Renal pelvis (tissue), 4 donors: ENCODE results near the gene KIAA0825. TPM values are rescaled to one million over a fixed set of nuclear protein-coding genes. Genes with fewer than 3 reads are reported as not detected.

Source experiments
- DNase-seq: peaks from one replicate; pipeline ENCODE4 v3.0.0-alpha.2; 2013
- polyA plus RNA-seq, 3 donors: library from polyadenylated mRNA; unstranded; fragments of 120-200 nt; gene quantifications; one replicate each; pipeline ENCODE4 v1.2.1, GENCODE V29; 2013; ENCODE audit not compliant: insufficient read length in 3 of 3

KIAA0825 gene
- polyA plus RNA-seq, 3 donors, result 3.6 to 4.6 (median 3.7) TPM

DNA sequence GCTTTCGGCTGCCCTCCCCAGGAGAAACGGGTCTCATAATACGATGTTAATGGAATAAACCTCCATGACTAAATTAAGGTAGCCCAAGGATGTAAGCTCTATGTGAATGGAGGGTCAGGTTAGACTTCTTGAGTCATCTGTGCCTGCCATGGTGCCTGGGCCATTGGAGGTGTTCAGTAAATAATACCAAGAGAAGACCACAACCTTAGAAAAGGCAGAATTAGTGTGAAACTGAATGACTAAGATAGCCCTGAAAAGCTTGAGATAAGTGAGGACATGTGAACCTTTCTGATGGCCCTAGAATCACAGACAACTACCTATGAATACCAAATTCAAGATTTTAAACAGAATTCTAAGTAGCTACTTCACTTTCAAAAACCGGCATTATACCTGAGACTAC, 160.6 kb downstream of the KIAA0825 start:
- no peak for DNase-seq

DNA sequence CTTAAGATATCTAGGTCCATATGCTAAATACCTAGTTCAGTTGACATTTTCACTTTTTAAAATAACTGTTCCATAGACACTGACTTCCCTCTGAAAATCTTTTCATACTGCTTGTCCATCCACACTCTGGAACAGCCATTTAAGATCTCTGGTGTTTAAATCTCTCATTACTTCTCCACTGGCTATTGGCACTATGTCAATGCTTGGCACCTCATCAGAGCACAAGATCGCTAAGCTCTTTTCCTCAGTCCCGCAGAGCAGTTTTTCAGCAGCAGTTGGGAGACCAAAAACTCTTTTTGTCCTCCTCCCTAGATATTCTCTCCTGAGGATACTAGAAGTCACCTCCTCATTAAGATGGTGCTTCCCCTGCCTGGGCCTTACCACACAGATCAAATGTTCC, 172.7 kb downstream of the KIAA0825 start:
- no peak for DNase-seq

GRCh38 chr5:94442991-94443390, 175.4 kb downstream of the KIAA0825 start:
- no peak for DNase-seq

GRCh38 chr5:94442076-94442475, 176.3 kb downstream of the KIAA0825 start:
- DNase-seq, result no peak

GRCh38 chr5:94440015-94440414, 178.4 kb downstream of the KIAA0825 start:
- DNase-seq, result no peak

- no peak for DNase-seq
These were observed 184.8 kb downstream of the KIAA0825 start for GRCh38 chr5:94433397-94434163.

- no peak for DNase-seq
These were observed 185.9 kb downstream of the KIAA0825 start for GRCh38 chr5:94432499-94432898.

- DNase-seq, result no peak
These were observed 186.7 kb downstream of the KIAA0825 start for GRCh38 chr5:94431696-94432095.

DNA sequence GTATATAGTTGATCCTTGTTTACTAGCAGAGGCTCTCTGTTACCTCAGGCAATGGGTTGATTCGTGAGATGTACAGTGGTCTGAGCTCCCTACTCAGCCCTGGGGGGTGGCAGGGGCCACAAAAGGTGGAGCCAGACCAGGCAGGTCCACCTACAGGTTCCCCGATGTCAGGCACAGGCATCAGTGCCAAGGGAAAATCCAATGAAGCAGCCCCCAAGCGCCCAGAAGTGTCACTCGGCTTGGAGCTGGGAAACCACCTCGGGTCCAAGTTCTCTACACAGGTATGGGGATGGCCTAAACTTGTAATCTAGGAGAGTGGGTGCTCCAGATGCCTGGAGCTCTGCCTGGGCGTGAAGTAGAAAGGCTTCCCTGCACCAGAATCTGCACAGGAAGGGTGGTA, 188.8 kb downstream of the KIAA0825 start:
- DNase-seq, result no peak

GRCh38 chr5:94425396-94425795, 193.0 kb downstream of the KIAA0825 start:
- no peak for DNase-seq

DNA sequence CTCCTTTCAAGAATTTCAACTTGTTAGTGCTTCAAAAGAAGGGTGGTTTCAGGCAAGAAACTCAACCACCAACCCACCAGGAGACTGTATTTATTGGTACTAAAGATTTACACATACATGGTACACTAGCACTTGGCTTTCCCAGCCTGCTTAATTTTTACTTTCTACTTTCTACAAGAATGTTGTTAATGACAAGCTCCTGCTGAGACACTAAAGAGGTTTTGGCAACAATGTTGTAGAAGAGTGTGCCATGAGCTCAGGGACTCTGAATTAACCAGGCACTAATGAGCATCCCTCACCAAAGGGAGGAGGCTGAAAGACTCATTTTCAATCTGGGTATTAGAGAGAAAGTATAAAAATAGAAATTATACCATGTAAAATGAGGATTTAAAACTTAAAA, 195.0 kb downstream of the KIAA0825 start:
- DNase-seq, result no peak

- no peak for DNase-seq
These were observed 195.6 kb downstream of the KIAA0825 start for GRCh38 chr5:94422812-94423211.

DNA sequence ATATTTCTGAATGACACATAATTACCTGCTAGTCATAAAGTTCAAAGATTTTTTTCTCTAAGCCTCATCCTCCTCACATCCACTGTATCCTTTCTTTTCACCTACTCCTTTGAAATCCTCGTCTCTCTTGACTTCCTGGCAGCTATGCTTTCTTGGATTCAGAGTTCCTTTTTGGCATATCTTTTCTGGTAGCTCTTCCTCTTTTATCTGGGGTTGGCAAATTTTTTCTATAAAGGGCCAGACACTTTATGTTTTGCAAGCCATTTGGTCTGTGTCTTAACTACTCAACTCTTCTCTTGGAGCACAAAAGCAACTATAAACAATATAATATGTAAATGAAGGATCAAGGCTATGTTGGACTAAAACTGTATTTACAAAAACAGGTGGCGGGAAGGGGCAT, 197.5 kb downstream of the KIAA0825 start:
- DNase-seq, result no peak

DNA sequence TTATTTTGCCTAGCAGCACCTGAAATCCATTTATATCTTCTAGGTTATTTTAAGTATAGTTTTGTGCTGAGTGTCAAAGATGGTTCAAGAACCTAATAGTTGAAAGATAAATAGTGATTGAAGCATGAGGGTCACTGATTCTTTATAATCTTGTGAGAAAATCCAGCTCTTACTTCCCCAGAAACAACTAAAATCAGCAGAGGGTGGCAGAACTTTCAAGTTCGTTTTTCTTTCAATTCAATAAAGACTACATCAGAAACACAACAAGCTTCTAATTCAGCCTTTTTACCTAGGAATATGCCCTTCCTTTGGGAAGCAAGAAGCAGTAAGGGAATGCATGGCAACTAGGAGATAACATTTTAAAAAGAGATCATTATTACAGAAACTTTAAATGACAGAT, 202.6 kb downstream of the KIAA0825 start:
- DNase-seq, result no peak

DNA sequence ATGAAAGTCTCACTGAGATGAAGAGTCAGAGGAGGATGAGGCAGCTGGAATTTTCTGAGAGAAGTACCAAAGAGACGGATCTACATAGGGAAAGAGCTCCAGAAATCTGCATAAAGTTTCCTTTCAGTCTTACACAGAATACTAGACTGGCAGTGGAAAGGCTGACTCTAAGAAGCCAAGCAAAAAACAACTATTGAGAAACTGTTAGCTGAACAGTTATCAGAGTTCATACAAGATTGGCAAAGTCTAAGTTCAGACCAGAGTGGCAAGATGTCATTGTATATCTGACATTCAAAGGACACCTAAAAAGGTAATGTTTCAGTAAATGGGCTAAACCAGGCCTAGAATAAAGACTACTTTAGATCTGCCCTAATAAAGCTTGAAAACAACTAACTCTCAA, 209.0 kb downstream of the KIAA0825 start:
- DNase-seq, result no peak

- DNase-seq, result no peak
These were observed 211.4 kb downstream of the KIAA0825 start for GRCh38 chr5:94407023-94407422.

DNA sequence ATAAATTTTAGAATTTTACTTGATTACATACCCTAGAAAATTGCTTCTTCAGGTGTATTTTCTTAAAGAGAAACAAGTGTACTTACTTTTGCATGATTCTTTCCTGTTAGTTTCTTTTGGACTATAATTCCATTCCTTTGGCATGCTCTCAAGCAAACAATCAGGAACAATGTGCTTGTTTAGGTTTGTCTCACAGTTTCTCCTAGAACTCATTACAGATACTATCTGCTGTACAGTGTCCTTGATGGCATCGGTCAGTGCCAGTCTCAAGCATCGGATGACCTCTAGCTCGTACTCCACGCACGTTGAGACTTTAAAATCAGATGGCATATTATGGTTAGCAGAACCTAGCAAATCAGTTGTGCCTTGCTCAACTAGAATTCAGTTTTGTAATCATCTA, 214.9 kb downstream of the KIAA0825 start:
- DNase-seq, result no peak

DNA sequence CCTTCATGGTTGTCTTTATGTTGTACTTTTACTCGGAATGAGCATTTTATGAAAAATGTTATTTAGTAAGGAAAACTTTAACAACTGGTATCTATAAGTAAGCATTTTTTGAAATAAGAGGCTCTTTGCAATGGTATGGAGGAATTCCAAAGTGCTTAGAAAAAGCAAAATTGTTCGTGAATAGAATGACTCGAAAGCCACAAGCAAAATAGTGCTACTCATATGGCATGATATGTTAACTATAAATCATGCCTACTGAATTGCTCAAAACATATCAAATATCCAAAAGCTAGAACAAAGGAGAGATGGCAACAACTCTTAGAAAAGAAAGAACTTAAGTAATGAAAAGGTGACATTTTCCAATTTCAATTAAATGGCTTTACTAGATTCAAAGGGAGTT, 216.3 kb downstream of the KIAA0825 start:
- DNase-seq, result no peak

DNA sequence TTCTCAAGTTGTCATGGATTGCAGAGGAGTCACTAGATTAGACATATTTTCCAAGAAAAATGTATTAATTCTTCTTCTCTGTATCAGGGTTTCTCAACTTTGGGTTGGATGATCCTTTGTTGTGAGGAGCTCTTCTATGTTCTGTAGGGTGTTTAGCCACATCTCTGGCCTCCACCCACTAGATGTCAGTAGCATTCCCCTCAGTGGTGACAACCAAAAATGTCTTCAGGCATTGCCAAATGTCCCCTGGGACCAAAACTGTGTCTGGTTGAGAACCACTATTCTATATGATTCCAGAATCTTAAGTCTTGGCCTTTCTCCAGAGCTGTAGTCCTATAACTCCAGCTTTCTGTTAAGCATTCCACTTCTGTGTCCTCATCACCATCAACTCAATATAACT, 220.9 kb downstream of the KIAA0825 start:
- DNase-seq, result no peak

- DNase-seq, result no peak
These were observed 221.7 kb downstream of the KIAA0825 start for GRCh38 chr5:94396687-94397086.

- no peak for DNase-seq
These were observed 222.9 kb downstream of the KIAA0825 start for GRCh38 chr5:94395468-94395867.

GRCh38 chr5:94391996-94392395, 226.4 kb downstream of the KIAA0825 start:
- no peak for DNase-seq

DNA sequence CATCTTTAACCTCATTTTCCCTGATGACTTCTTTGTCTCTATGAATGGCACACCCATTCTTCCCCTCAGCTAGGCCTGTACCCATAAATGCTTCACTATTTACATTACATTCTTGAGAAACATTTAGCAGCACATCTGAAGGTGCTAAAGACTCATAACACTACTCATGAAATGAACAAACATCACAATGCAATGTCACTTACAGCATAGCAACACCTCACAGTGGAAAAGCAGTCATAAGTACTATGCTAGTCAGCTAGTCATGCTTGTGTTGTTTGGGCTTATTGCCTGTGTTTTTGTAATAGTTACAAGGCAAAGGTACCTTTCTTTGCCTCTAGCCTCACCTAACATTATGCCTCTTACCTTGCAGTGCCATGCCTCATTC, 228.9 kb downstream of the KIAA0825 start:
- DNase-seq, result no peak

GRCh38 chr5:94388773-94389514, 229.5 kb downstream of the KIAA0825 start:
- no peak for DNase-seq
